HG03139 (cell line): ENCODE measurements around the gene ACIN1.

Experiments used
- ATAC-seq: cut with Tn5 transposase; IDR thresholded peaks from one replicate; pipeline ENCODE4 v1.9.1; 2021; ENCODE audit not compliant: unreplicated experiment

The ACIN1 gene

GRCh38 chr14:23062002-23062401 is 32.9 kb downstream of the ACIN1 start:
- ATAC-seq = no peak

GRCh38 chr14:23060536-23061260 is 34.2 kb downstream of the ACIN1 start:
- no peak for ATAC-seq

- no peak for ATAC-seq
These were observed 36.1 kb downstream of the ACIN1 start for GRCh38 chr14:23058654-23059504.

GRCh38 chr14:23057757-23058653 is 36.9 kb downstream of the ACIN1 start:
- ATAC-seq = peak; percentile 47

- ATAC-seq = no peak
These were observed 37.8 kb downstream of the ACIN1 start, which contains the start of gene CDH24 for GRCh38 chr14:23056956-23057756. CDH24 (minus strand) TSS chr14:23057520; CDS start chr14:23055733, 1,787 bp downstream.

GRCh38 chr14:23056145-23056955 is 38.6 kb downstream of the ACIN1 start:
- peak; percentile 42 for ATAC-seq

GRCh38 chr14:23055621-23056144 is 39.3 kb downstream of the ACIN1 start:
- no peak for ATAC-seq

- ATAC-seq = no peak
These were observed 39.8 kb downstream of the ACIN1 start for GRCh38 chr14:23055147-23055550.

GRCh38 chr14:23054000-23054811 is 40.7 kb downstream of the ACIN1 start:
- ATAC-seq = no peak

- ATAC-seq = no peak
These were observed 41.5 kb downstream of the ACIN1 start for GRCh38 chr14:23053426-23053825.

GRCh38 chr14:23052671-23053070 is 42.3 kb downstream of the ACIN1 start:
- ATAC-seq = no peak

- ATAC-seq = no peak
These were observed 42.7 kb downstream of the ACIN1 start for GRCh38 chr14:23052182-23052623.

- ATAC-seq = no peak
These were observed 43.5 kb downstream of the ACIN1 start for GRCh38 chr14:23051141-23052057.

GRCh38 chr14:23049011-23049410 is 45.9 kb downstream of the ACIN1 start:
- no peak for ATAC-seq

- ATAC-seq = no peak
These were observed 46.9 kb downstream of the ACIN1 start for GRCh38 chr14:23047751-23048693.

- ATAC-seq = no peak
These were observed 47.8 kb downstream of the ACIN1 start for GRCh38 chr14:23047034-23047634.
